Stomach (tissue), 19 donors: Measurements from ENCODE around the gene C2CD2L. TPM values are rescaled to one million over a fixed set of nuclear protein-coding genes. Genes with fewer than 3 reads are reported as not detected.
"Not testable (repeated sequence)": the region's sequence is repeated elsewhere in the genome, so short reads cannot be mapped to it uniquely, and the experiment has no call there.

Experiments
- DNase-seq, 2 donors: peaks; one replicate each; pipeline versions ENCODE4 v3.0.0 to v3.0.0-alpha.2; 2013 to 2019
- H3K27ac ChIP-seq, 5 donors: fragments of 200-600 bp in 4 of 5; sonication (generic) in 4 of 5; one replicate each; pipeline ENCODE4 v1.5.1; 2013 to 2019; ENCODE audit warnings: mild to moderate bottlenecking in 1 of 5, moderate library complexity in 1 of 5
- H3K27me3 ChIP-seq, 3 donors: fragments of 200-600 bp; sonication (generic); one replicate each; pipeline ENCODE4 v1.5.1; 2017 to 2019; ENCODE audit warnings: mixed run types in 1 of 3
- H3K36me3 ChIP-seq, 4 donors: fragments of 200-600 bp; sonication (generic); 1 replicate in 3 of 4; 2 replicates in 1 of 4; pipeline ENCODE4 v1.5.1; 2016 to 2019
- H3K4me1 ChIP-seq, 4 donors: fragments of 200-600 bp; sonication (generic); one replicate each; pipeline ENCODE4 v1.5.1; 2016 to 2019
- H3K4me3 ChIP-seq, 4 donors: fragments of 200-600 bp; sonication (generic) in 3 of 4; one replicate each; pipeline ENCODE4 v1.5.1; 2016 to 2019; ENCODE audit warnings: mild to moderate bottlenecking in 1 of 4
- H3K9me3 ChIP-seq, 4 donors: fragments of 200-600 bp; sonication (generic); one replicate each; pipeline ENCODE4 v1.5.1; 2016 to 2019
- EP300 ChIP-seq: sonication (generic); formaldehyde crosslinking; IDR thresholded peaks from one replicate; pipeline ENCODE4 v1.6.1; 2017; ENCODE audit warnings: antibody characterized with exemption
- POLR2A ChIP-seq, 4 donors: fragments of 450-650 bp; IDR thresholded peaks; one replicate each; pipeline ENCODE4 v1.6.1; 2016; ENCODE audit warnings: antibody characterized with exemption in 4 of 4, control low read depth in 2 of 4, mild to moderate bottlenecking in 1 of 4, moderate library complexity in 1 of 4
- POLR2AphosphoS5 ChIP-seq, 3 donors: sonication (generic); formaldehyde crosslinking; IDR thresholded peaks; one replicate each; pipeline ENCODE4 v1.6.1; 2016; ENCODE audit warnings: antibody characterized with exemption in 3 of 3
- WGBS, 5 donors: extraction: QIAGEN DNeasy Blood & Tissue Kit in 3 of 5; methylation state at CpG; one replicate each; pipeline versions ENCODE4 v1.1.5 to v1.1.7; 2013 to 2018; 5-methylcytosine and 5-hydroxymethylcytosine counted together
- intact Hi-C: fragments of 100-400 bp; cut with DNase I; formaldehyde crosslinking; loops from one replicate; pipeline ENCODE4 v1.15.1; 2023; ENCODE audit warnings: low total_unique reads
- long read RNA-seq, 10 donors: transcript quantifications; one replicate each; lab custom pipeline, GENCODE V29; 2026
- polyA plus RNA-seq, 3 donors: library from polyadenylated mRNA; stranded (reverse); fragments of 200-250 nt; gene quantifications; one replicate each; pipeline ENCODE4 v1.2.3, GENCODE V29; 2013
- total RNA-seq, 5 donors: library from RNA; depleted of rRNA; stranded (reverse); fragments of >200 nt; gene quantifications; one replicate each; pipeline versions ENCODE4 v1.1.0 to v1.2.3, GENCODE V29; 2014 to 2016
- TF ChIP-seq, protein P1 (sequence below), 7 experiments: fragments of 450-650 bp in 4 of 7; fragments of 200-600 bp in 3 of 7; sonication (generic) in 3 of 7; IDR thresholded peaks; one replicate each; pipeline ENCODE4 v1.5.1; 2016 to 2019; ENCODE audit warnings: antibody characterized with exemption in 7 of 7, control low read depth in 2 of 7, mild to moderate bottlenecking in 1 of 7
- donor health status: healthy with polysubstance abuse.
- donor health status: Bipolar disorder and iron deficiency.
- donor health status: healthy.

C2CD2L gene
- total RNA-seq (10 to 100 TPM in 3 of 5 donors, 1 to 10 TPM in 2; 2.6 to 19.9 (median 13.4) TPM), polyA plus RNA-seq (1 to 10 TPM; 1.7 to 6.1 (median 2.4) TPM)
- long read RNA-seq, donor 1, partial matches to known transcripts: 0 of 1 reads
- long read RNA-seq, donor 1, other reads (novel, unspliced or antisense): 0 of 1 reads
- long read RNA-seq, donor 2: 0 reads
- long read RNA-seq, donor 3: 0 reads
- long read RNA-seq, donor 4: 0 reads
- long read RNA-seq, donor 5: 0 reads
- long read RNA-seq, donor 6, full-length matches to known transcripts: 1 of 8 reads
- long read RNA-seq, donor 6, partial matches to known transcripts: 7 of 8 reads
- long read RNA-seq, donor 6, other reads (novel, unspliced or antisense): 0 of 8 reads
- long read RNA-seq, donor 7: 0 reads
- long read RNA-seq, donor 8: 0 reads
- long read RNA-seq, donor 9: 0 reads
- long read RNA-seq, donor 10: 0 reads

DNA sequence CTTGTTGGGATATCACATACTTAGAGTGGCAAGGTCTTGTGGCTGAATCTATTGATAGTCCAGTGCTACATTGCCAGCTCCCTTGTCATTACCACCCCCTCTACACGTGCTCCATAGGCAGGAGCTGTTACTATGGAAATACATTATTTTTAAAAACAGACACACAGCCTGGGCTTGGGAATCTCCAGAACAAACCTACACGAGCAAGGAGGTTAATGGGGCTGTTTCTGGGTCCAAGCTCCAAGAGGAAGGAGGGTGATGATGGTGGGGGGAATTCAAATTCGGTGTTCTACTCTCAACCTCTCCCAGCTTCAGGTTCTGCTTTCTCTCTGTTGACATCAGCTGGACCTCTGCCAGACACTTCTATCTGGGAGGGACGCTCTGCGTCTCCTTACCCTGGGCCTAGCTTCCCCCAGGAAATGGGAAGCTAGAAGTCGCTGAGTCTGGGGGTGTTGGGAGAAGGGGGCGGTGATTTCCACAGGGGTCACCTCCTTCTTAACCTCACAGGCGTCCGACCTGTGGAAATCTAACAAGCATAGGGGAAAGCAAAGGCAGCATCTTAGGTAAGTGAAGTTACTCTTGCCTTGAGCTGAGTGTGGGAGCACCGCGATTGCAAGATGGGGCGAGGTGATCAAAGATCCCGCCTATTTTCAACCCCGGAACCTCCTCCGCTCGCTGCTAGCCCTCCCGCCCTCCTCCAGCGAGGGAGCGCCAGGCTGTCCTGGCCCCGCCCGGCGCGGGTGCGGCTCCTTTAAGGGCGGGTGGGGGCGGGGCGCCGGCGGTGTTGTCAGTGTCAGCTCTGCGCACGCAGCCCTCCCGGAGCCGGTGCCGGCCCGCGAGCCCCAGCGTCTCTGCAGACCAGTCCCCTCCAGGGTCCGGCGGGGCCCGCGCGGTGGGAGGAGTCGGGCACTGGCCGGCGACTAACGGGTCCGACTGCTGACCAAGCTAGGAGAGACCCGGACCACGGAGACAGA, at the start of gene C2CD2L:
C2CD2L (plus strand) TSS at position 781 of the 974 bp plus-strand sequence. CDS start 398 bp downstream, outside the sequence.
- intact Hi-C loops: no loop called here
- Histone ChIP-seq H3K27me3 (no peaks in the 10 kb centered on the region), H3K4me3 (peak within 1 kb of the TSS; percentile 73 to 98 (median 94)), H3K4me1 (peaks cover 24 to 57% (median 46%) of the 10 kb centered on the region in 4 donors), H3K9me3 (no peaks in the 10 kb centered on the region), H3K27ac (peak within 1 kb of the TSS; percentile 73 to 88 (median 83)), H3K36me3 (peaks cover 10 to 16% (median 15%) of the 10 kb centered on the region in 4 donors)
- 1 to 2% (median 2%) methylated on average over 26 to 49 of the region's 49 CpGs for WGBS, 5 donors
- TF ChIP-seq, protein P1, sequence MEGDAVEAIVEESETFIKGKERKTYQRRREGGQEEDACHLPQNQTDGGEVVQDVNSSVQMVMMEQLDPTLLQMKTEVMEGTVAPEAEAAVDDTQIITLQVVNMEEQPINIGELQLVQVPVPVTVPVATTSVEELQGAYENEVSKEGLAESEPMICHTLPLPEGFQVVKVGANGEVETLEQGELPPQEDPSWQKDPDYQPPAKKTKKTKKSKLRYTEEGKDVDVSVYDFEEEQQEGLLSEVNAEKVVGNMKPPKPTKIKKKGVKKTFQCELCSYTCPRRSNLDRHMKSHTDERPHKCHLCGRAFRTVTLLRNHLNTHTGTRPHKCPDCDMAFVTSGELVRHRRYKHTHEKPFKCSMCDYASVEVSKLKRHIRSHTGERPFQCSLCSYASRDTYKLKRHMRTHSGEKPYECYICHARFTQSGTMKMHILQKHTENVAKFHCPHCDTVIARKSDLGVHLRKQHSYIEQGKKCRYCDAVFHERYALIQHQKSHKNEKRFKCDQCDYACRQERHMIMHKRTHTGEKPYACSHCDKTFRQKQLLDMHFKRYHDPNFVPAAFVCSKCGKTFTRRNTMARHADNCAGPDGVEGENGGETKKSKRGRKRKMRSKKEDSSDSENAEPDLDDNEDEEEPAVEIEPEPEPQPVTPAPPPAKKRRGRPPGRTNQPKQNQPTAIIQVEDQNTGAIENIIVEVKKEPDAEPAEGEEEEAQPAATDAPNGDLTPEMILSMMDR (IDR thresholded peaks at IDR 0.05): no peak
- TF ChIP-seq POLR2A (IDR thresholded peaks at IDR 0.05) (no peak), EP300 (no peak), POLR2AphosphoS5 (IDR thresholded peaks at IDR 0.05) (peak in 2 of 3 donors; percentile 3 to 69)
- peak; percentile 92 to 97 for DNase-seq

DNA sequence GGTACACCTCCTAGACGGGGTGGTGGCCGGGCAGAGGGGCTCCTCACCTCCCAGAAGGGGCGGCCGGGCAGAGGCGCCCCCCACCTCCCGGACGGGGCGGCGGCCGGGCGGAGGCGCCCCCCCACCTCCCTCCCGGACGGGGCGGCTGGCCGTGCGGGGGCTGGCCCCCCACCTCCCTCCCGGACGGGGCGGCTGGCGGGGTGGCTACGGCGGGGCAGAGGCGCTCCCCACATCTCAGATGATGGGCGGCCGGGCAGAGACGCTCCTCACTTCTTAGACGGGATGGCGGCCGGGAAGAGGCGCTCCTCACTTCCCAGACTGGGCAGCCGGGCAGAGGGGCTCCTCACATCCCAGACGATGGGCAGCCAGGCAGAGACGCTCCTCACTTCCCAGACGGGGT, 48.0 kb upstream of the C2CD2L start:
- WGBS, 5 donors: 84 to 93% (median 88%) methylated on average over 12 to 29 of the region's 35 CpGs
- H3K9me3 ChIP-seq, H3K27me3 ChIP-seq, intact Hi-C loops, H3K27ac ChIP-seq, H3K4me3 ChIP-seq, DNase-seq: not testable (repeated sequence)
- Histone ChIP-seq H3K4me1 (peaks cover 20 to 48% (median 39%) of the 10 kb centered on the region in 4 donors), H3K36me3 (peaks cover 10 to 15% (median 14%) of the 10 kb centered on the region in 4 donors)

DNA sequence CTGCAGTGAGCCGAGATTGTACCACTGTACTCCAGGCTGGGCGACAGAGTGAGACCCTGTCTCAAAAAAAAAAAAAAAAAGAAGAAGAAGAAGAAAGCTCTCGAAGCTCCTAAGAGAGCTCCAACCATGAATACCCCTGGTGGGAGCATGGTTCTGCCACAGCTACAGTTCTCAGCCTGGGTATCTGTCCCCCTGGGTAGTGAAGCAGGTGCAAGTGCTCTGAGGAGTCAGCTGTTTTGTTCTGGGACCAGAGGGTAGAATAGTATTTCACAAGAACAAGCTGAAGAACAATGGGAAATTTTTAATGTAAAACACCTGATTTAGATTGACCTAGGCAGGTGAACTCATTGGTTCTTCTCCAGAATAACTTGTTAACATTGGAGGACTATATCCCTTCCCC, 45.9 kb upstream of the C2CD2L start:
- intact Hi-C loops: no loop called here
- TF ChIP-seq POLR2A (IDR thresholded peaks at IDR 0.05) (no peak), POLR2AphosphoS5 (IDR thresholded peaks at IDR 0.05) (no peak), EP300 (no peak)
- TF ChIP-seq, protein P1 (IDR thresholded peaks at IDR 0.05): no peak
- no peak overlapping the region for H3K4me3 ChIP-seq

DNA sequence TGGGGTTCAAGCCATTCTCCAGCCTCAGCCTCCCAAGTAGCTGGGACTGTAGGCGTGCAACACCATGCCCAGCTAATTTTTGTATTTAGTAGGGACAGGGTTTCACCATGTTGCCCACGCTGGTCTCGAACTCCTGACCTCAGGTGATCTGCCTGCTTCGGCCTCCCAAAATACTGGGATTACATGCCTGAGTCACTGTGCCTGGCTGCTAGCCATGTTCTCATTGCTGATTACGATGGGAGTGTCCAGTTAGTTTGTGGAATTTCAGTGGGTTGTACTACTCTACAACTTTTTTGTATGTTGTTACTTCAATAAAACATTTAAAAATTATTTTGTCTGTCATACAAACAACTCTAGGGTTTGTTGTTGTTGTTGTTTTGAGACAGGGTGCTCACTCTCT, 44.4 kb upstream of the C2CD2L start:
- TF ChIP-seq EP300 (no peak), POLR2A (IDR thresholded peaks at IDR 0.05) (no peak), POLR2AphosphoS5 (IDR thresholded peaks at IDR 0.05) (no peak)
- TF ChIP-seq, protein P1 (IDR thresholded peaks at IDR 0.05): no peak
- no peak overlapping the region for H3K4me3 ChIP-seq
- H3K27ac ChIP-seq: no peak overlapping the region
- WGBS, 5 donors: 48 to 53% (median 52%) methylated on average over 5 of the region's 5 CpGs
- peak in 1 of 2 donors; percentile 54 for DNase-seq
- H3K27me3 ChIP-seq: no peaks in the 10 kb centered on the region
- peaks cover 0 to 4% (median 0%) of the 10 kb centered on the region in 4 donors for H3K36me3 ChIP-seq
- H3K4me1 ChIP-seq: peaks cover 17 to 37% (median 29%) of the 10 kb centered on the region in 4 donors
- intact Hi-C loops: no loop called here
- no peaks in the 10 kb centered on the region for H3K9me3 ChIP-seq

More for the DNA sequence above, 45.9 kb upstream of the C2CD2L start:
- WGBS, 5 donors: 84 to 96% (median 90%) methylated on average over 3 of the region's 3 CpGs
- DNase-seq: no peak
- peaks cover 12 to 37% (median 27%) of the 10 kb centered on the region in 4 donors for H3K4me1 ChIP-seq
- H3K27ac ChIP-seq: no peak overlapping the region
- no peaks in the 10 kb centered on the region for H3K27me3 ChIP-seq
- H3K9me3 ChIP-seq: no peaks in the 10 kb centered on the region
- peaks cover 0 to 4% (median 0%) of the 10 kb centered on the region in 4 donors for H3K36me3 ChIP-seq
